Thyroid gland (tissue), 4 donors: Measurements from ENCODE around the gene PIGM. TPM values are rescaled to one million over a fixed set of nuclear protein-coding genes. Genes with fewer than 3 reads are reported as not detected.

Experiments used
- DNase-seq, 2 donors: peaks; one replicate each; pipeline ENCODE4 v3.0.0-alpha.2; 2019
- H3K27ac ChIP-seq, 3 donors: fragments of 200-600 bp; sonication (generic); 1 replicate in 2 of 3; 2 replicates in 1 of 3; pipeline ENCODE4 v1.5.1; 2016 to 2019; ENCODE audit warnings: mild to moderate bottlenecking in 1 of 3, moderate library complexity in 1 of 3
- H3K27me3 ChIP-seq: fragments of 200-600 bp; sonication (generic); one replicate; pipeline ENCODE4 v1.5.1; 2019
- H3K36me3 ChIP-seq, 2 donors: fragments of 200-600 bp; sonication (generic); one replicate each; pipeline ENCODE4 v1.5.1; 2016 to 2019
- H3K4me1 ChIP-seq, 2 donors: fragments of 200-600 bp; sonication (generic); one replicate each; pipeline ENCODE4 v1.5.1; 2017 to 2019
- H3K4me3 ChIP-seq, 3 donors: fragments of 200-600 bp; sonication (generic); replicated peaks in 1 of 3; 1 replicate in 2 of 3; 2 replicates in 1 of 3; pipeline ENCODE4 v1.5.1; 2016; ENCODE audit warnings: mild to moderate bottlenecking in 1 of 3
- H3K9me3 ChIP-seq: fragments of 200-600 bp; sonication (generic); one replicate; pipeline ENCODE4 v1.5.1; 2017
- CTCF ChIP-seq, 6 experiments: fragments of 200-600 bp in 3 of 6; fragments of 450-650 bp in 3 of 6; sonication (generic) in 3 of 6; IDR thresholded peaks; one replicate each; pipeline ENCODE4 v1.5.1; 2016 to 2019; ENCODE audit warnings: antibody characterized with exemption in 6 of 6, mild to moderate bottlenecking in 2 of 6, inconsistent platforms in 1 of 6, moderate library complexity in 1 of 6
- POLR2A ChIP-seq, 2 donors: fragments of 450-650 bp; IDR thresholded peaks; one replicate each; pipeline ENCODE4 v1.6.1; 2017; ENCODE audit warnings: antibody characterized with exemption in 2 of 2, mild to moderate bottlenecking in 2 of 2, moderate library complexity in 1 of 2
- WGBS, 2 donors: methylation state at CpG; one replicate each; pipeline ENCODE4 v1.1.5; 2017; 5-methylcytosine and 5-hydroxymethylcytosine counted together
- intact Hi-C: fragments of 100-400 bp; cut with DNase I; formaldehyde crosslinking; loops from one replicate; pipeline ENCODE4 v1.15.1; 2023
- total RNA-seq, 4 donors: library from RNA; depleted of rRNA; stranded (reverse); fragments of >200 nt; gene quantifications; one replicate each; pipeline ENCODE4 v1.2.3, GENCODE V29; 2016

The PIGM gene
- total RNA-seq, 4 donors from 2014 or later = 6.7 to 10.0 (median 7.4) TPM

- Histone ChIP-seq H3K9me3 (no peaks in the 10 kb centered on the region), H3K27me3 (no peaks in the 10 kb centered on the region), H3K4me1 (peaks cover 0 to 13% of the 10 kb centered on the region in 2 donors), H3K36me3 (no peaks in the 10 kb centered on the region), H3K27ac (no peak overlapping the region), H3K4me3 (no peak overlapping the region)
- TF ChIP-seq CTCF (IDR thresholded peaks at IDR 0.05) (peak in 5 of 6 experiments; percentile 28 to 54 (median 45)), POLR2A (IDR thresholded peaks at IDR 0.05) (no peak)
- peak; percentile 16 to 29 for DNase-seq
- intact Hi-C loops = no loop called here
- WGBS, 2 donors = 18 to 26% methylated on average over 8 of the region's 8 CpGs
Observed at GRCh38 chr1:160078512-160079195, 46.9 kb upstream of the PIGM start.

DNA sequence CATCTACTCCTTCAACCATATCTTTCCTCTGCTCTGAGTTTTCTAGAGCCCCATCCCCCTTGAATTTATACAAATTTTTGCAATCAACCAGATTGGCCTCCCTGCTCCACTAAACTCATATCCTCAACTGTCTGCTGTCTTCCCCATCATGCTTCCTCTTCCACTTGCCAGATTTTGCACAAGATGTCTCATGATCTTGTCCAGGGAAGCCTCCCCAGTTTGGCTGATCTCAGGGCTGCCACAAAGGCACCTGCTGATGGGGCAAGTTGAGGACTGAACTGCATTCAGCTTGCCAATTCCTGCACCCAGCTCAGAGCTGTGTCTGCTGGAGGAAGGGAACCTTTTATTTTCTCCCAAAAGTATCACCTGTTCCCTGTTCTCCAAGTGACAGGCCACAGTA lies 45.7 kb upstream of the PIGM start:
- TF ChIP-seq CTCF (IDR thresholded peaks at IDR 0.05) = no peak
- TF ChIP-seq POLR2A (IDR thresholded peaks at IDR 0.05) = no peak
- DNase-seq = no peak
- intact Hi-C loops = no loop called here

GRCh38 chr1:160076295-160076694 lies 44.5 kb upstream of the PIGM start:
- DNase-seq = no peak
- Histone ChIP-seq H3K4me1 (peaks cover 0 to 11% of the 10 kb centered on the region in 2 donors), H3K27ac (no peak overlapping the region), H3K27me3 (no peaks in the 10 kb centered on the region), H3K9me3 (no peaks in the 10 kb centered on the region), H3K4me3 (no peak overlapping the region), H3K36me3 (no peaks in the 10 kb centered on the region)
- WGBS, 2 donors = 67 to 69% methylated on average over 3 of the region's 3 CpGs
- intact Hi-C loops = no loop called here
- no peak for TF ChIP-seq POLR2A (IDR thresholded peaks at IDR 0.05)
- TF ChIP-seq CTCF (IDR thresholded peaks at IDR 0.05) = no peak

More for the DNA sequence above, 45.7 kb upstream of the PIGM start:
- H3K27me3 ChIP-seq = no peaks in the 10 kb centered on the region
- H3K4me1 ChIP-seq = peaks cover 0 to 11% of the 10 kb centered on the region in 2 donors
- H3K9me3 ChIP-seq = no peaks in the 10 kb centered on the region
- H3K4me3 ChIP-seq = no peak overlapping the region
- no peak overlapping the region for H3K27ac ChIP-seq
- no peaks in the 10 kb centered on the region for H3K36me3 ChIP-seq

DNA sequence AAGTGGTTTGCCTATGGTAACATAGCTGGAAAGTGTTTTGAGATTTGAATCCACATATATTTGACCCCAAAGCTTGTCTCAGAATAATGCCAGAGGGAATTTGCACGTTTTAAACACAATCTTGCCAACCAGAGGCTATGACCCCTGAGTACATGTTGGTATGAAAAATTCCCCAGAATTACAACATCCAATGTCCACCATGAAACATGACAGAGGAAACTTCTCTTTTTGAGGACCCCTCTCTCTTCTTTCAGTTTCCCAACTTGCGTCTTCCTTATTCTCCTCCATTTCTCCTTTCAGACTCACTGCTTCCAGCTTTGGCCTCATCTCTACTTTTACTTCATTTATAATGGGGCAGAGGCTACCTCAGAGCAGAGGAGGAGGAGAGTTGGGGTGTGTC lies 44.0 kb upstream of the PIGM start:
- Histone ChIP-seq H3K36me3 (no peaks in the 10 kb centered on the region), H3K27me3 (no peaks in the 10 kb centered on the region), H3K4me3 (no peak overlapping the region), H3K27ac (no peak overlapping the region), H3K9me3 (no peaks in the 10 kb centered on the region), H3K4me1 (peaks cover under 1 to 13% of the 10 kb centered on the region in 2 donors)
- 59 to 74% methylated on average over 2 of the region's 2 CpGs for WGBS, 2 donors
- intact Hi-C loops = no loop called here
- TF ChIP-seq CTCF (IDR thresholded peaks at IDR 0.05) (no peak), POLR2A (IDR thresholded peaks at IDR 0.05) (no peak)
- DNase-seq = no peak

- Histone ChIP-seq H3K36me3 (no peaks in the 10 kb centered on the region), H3K9me3 (no peaks in the 10 kb centered on the region), H3K4me3 (no peak overlapping the region), H3K27ac (no peak overlapping the region), H3K27me3 (no peaks in the 10 kb centered on the region), H3K4me1 (peaks cover 4 to 18% of the 10 kb centered on the region in 2 donors)
- no peak for DNase-seq
- no peak for TF ChIP-seq POLR2A (IDR thresholded peaks at IDR 0.05)
- TF ChIP-seq CTCF (IDR thresholded peaks at IDR 0.05) = no peak
- WGBS, 2 donors = 75 to 84% methylated on average over 4 of the region's 4 CpGs
- intact Hi-C loops = no loop called here
Observed at GRCh38 chr1:160074865-160075264, 43.1 kb upstream of the PIGM start.
